Gastrocnemius medialis (tissue), 4 donors: ENCODE results near the gene ADAMTSL1. TPM values are rescaled to one million over a fixed set of nuclear protein-coding genes. Genes with fewer than 3 reads are reported as not detected.

Experiments used
- ATAC-seq, 2 donors: fragments of 150-250 bp; one replicate each; pipeline ENCODE4 v1.9.1; 2016
- DNase-seq, 2 donors: peaks; one replicate each; pipeline ENCODE4 v3.0.0-alpha.2; 2019
- H3K27ac ChIP-seq, 4 donors: fragments of 200-600 bp; sonication (generic); 1 replicate in 1 of 4; 2 replicates in 3 of 4; pipeline ENCODE4 v1.5.1; 2016 to 2018; ENCODE audit warnings: mild to moderate bottlenecking in 2 of 4, moderate library complexity in 1 of 4
- H3K27me3 ChIP-seq, 3 donors: fragments of 200-600 bp; sonication (generic) in 2 of 3; 1 replicate in 1 of 3; 2 replicates in 2 of 3; pipeline versions ENCODE4 v1.5.1 to v1.6.0; 2016 to 2019; ENCODE audit warnings: mild to moderate bottlenecking in 1 of 3, moderate library complexity in 1 of 3
- H3K36me3 ChIP-seq, 2 donors: fragments of 200-600 bp; sonication (generic) in 1 of 2; one replicate each; pipeline ENCODE4 v1.5.1; 2017 to 2018
- H3K4me1 ChIP-seq, 2 donors: fragments of 200-600 bp; sonication (generic) in 1 of 2; one replicate each; pipeline ENCODE4 v1.5.1; 2016 to 2017; ENCODE audit warnings: mild to moderate bottlenecking in 2 of 2
- H3K4me3 ChIP-seq, 4 donors: fragments of 200-600 bp; sonication (generic) in 3 of 4; 1 replicate in 1 of 4; 2 replicates in 3 of 4; pipeline ENCODE4 v1.5.1; 2016 to 2019; ENCODE audit warnings: mild to moderate bottlenecking in 2 of 4
- H3K9me3 ChIP-seq, 3 donors: fragments of 200-600 bp; sonication (generic) in 2 of 3; 1 replicate in 1 of 3; 2 replicates in 2 of 3; pipeline ENCODE4 v1.5.1; 2016 to 2019
- CTCF ChIP-seq, 5 experiments: fragments of 450-650 bp in 3 of 5; fragments of 200-600 bp in 2 of 5; sonication (generic) in 2 of 5; IDR thresholded peaks in 4 of 5; conservative IDR thresholded peaks in 1 of 5; 1 replicate in 4 of 5; 2 replicates in 1 of 5; pipeline ENCODE4 v1.5.1; 2016 to 2019; ENCODE audit warnings: antibody characterized with exemption in 5 of 5, mild to moderate bottlenecking in 3 of 5, moderate library complexity in 3 of 5
- POLR2A ChIP-seq, 2 donors: fragments of 450-650 bp; IDR thresholded peaks; one replicate each; pipeline ENCODE4 v1.6.1; 2017; ENCODE audit warnings: antibody characterized with exemption in 2 of 2, mild to moderate bottlenecking in 2 of 2, moderate library complexity in 2 of 2
- in situ Hi-C, 4 donors: fragments of 200-750 bp; cut with MboI; loops; one replicate each; pipeline versions ENCODE4 v1.15.0 to v1.8.0; 2017; ENCODE audit warnings: low sequenced_read_pairs in 4 of 4
- intact Hi-C: fragments of 100-400 bp; cut with DNase I; formaldehyde crosslinking; loops from one replicate; pipeline ENCODE4 v1.15.1; 2023; ENCODE audit warnings: low total_unique reads
- total RNA-seq, 4 donors: library from RNA; depleted of rRNA; stranded (reverse); fragments of >200 nt; gene quantifications; one replicate each; pipeline versions ENCODE4 v1.1.0 to v1.2.3, GENCODE V29; 2016

Gene ADAMTSL1
- total RNA-seq, 4 donors from 2014 or later, result 0.05 to 0.58 (median 0.28) TPM

GRCh38 chr9:18906656-18907395 is 432.9 kb downstream of the ADAMTSL1 start:
- no peak overlapping the region for H3K27ac ChIP-seq
- no peaks in the 10 kb centered on the region for H3K9me3 ChIP-seq
- no peak for ATAC-seq
- TF ChIP-seq CTCF (IDR thresholded peaks at IDR 0.05 in 4 of 5, conservative IDR thresholded peaks at IDR 0.05 in 1 of 5) (no peak), POLR2A (IDR thresholded peaks at IDR 0.05) (no peak)
- H3K4me3 ChIP-seq, result no peak overlapping the region
- H3K27me3 ChIP-seq, result no peaks in the 10 kb centered on the region
- in situ Hi-C loops (no loop called here), intact Hi-C loops (no loop called here)
- no peaks in the 10 kb centered on the region for H3K4me1 ChIP-seq
- no peak for DNase-seq
- no peaks in the 10 kb centered on the region for H3K36me3 ChIP-seq

- Histone ChIP-seq H3K4me1 (no peaks in the 10 kb centered on the region), H3K36me3 (no peaks in the 10 kb centered on the region), H3K4me3 (no peak overlapping the region), H3K9me3 (no peaks in the 10 kb centered on the region), H3K27ac (no peak overlapping the region), H3K27me3 (no peaks in the 10 kb centered on the region)
- DNase-seq (no peak), ATAC-seq (no peak)
- TF ChIP-seq POLR2A (IDR thresholded peaks at IDR 0.05) (no peak), CTCF (IDR thresholded peaks at IDR 0.05 in 4 of 5, conservative IDR thresholded peaks at IDR 0.05 in 1 of 5) (no peak)
- in situ Hi-C loops (no loop called here), intact Hi-C loops (no loop called here)
Measured at GRCh38 chr9:18907927-18908625, 434.1 kb downstream of the ADAMTSL1 start.

GRCh38 chr9:18909140-18910018 is 435.4 kb downstream of the ADAMTSL1 start:
- ATAC-seq (no peak), DNase-seq (no peak)
- Histone ChIP-seq H3K36me3 (no peaks in the 10 kb centered on the region), H3K4me3 (no peak overlapping the region), H3K9me3 (no peaks in the 10 kb centered on the region), H3K27ac (no peak overlapping the region), H3K4me1 (no peaks in the 10 kb centered on the region), H3K27me3 (no peaks in the 10 kb centered on the region)
- intact Hi-C loops, result no loop called here
- TF ChIP-seq POLR2A (IDR thresholded peaks at IDR 0.05) (no peak), CTCF (IDR thresholded peaks at IDR 0.05 in 4 of 5, conservative IDR thresholded peaks at IDR 0.05 in 1 of 5) (no peak)
- in situ Hi-C loops, result no loop called here

- Histone ChIP-seq H3K27ac (no peak overlapping the region), H3K9me3 (no peaks in the 10 kb centered on the region), H3K4me3 (no peak overlapping the region), H3K27me3 (no peaks in the 10 kb centered on the region), H3K4me1 (no peaks in the 10 kb centered on the region), H3K36me3 (no peaks in the 10 kb centered on the region)
- no peak for DNase-seq
- TF ChIP-seq POLR2A (IDR thresholded peaks at IDR 0.05), result no peak
- TF ChIP-seq CTCF (IDR thresholded peaks at IDR 0.05 in 4 of 5, conservative IDR thresholded peaks at IDR 0.05 in 1 of 5), result no peak
- no peak for ATAC-seq
- intact Hi-C loops, result no loop called here
- in situ Hi-C loops, result no loop called here
Measured at GRCh38 chr9:18910435-18910834, 436.5 kb downstream of the ADAMTSL1 start.
